PC-9 (cell line): Measurements from ENCODE around the gene FH. TPM values are rescaled to one million over a fixed set of nuclear protein-coding genes. Genes with fewer than 3 reads are reported as not detected.

Experiments
- BruUV-seq: library from RNA; stranded (reverse); fragments of 400-500 nt; replicated peaks from 2 replicates; lab custom pipeline; 2021; lab: Mats Ljungman, UMichigan
- CTCF ChIA-PET: fragments of 300-600 bp; sonication (Branson Sonifier 250); formaldehyde crosslinking; loops from one replicate; lab custom pipeline; 2022; ENCODE audit warnings: antibody characterized with exemption; lab: Charles Lee
- POLR2A ChIA-PET: fragments of 300-600 bp; sonication (Branson Sonifier 250); formaldehyde crosslinking; loops from one replicate; lab custom pipeline; 2022; ENCODE audit warnings: antibody characterized with exemption; ENCODE audit not compliant: unreplicated experiment; lab: Charles Lee
- DNase-seq, 2 experiments: peaks; one replicate each; pipeline versions ENCODE4 v3.0.0 to v3.0.0-alpha.2; 2015 to 2022; ENCODE audit warnings: mixed read lengths in 1 of 2
- H2AFZ ChIP-seq: fragments of 200-600 bp; sonication (generic); 2 replicates; pipeline ENCODE4 v1.8.1; 2017; ENCODE audit warnings: antibody characterized with exemption
- H3F3A ChIP-seq: fragments of 200-600 bp; sonication (generic); 2 replicates; pipeline ENCODE4 v1.8.1; 2017; ENCODE audit warnings: antibody characterized with exemption, mild to moderate bottlenecking, low read depth; ENCODE audit not compliant: insufficient read depth
- H3K27ac ChIP-seq: fragments of 200-600 bp; sonication (generic); 2 replicates; pipeline ENCODE4 v1.6.1; 2016; ENCODE audit warnings: mixed run types
- H3K27me3 ChIP-seq: fragments of 200-600 bp; sonication (generic); 2 replicates; pipeline ENCODE4 v1.6.1; 2016; ENCODE audit warnings: low read depth, mixed run types; ENCODE audit not compliant: insufficient read depth
- H3K36me3 ChIP-seq: fragments of 200-600 bp; sonication (generic); 2 replicates; pipeline ENCODE4 v1.6.1; 2016; ENCODE audit warnings: low read depth, mixed run types
- H3K4me1 ChIP-seq: fragments of 200-600 bp; sonication (generic); replicated peaks from 2 replicates; pipeline ENCODE4 v1.6.1; 2016; ENCODE audit warnings: mixed run types; ENCODE audit not compliant: insufficient read depth
- H3K4me2 ChIP-seq: fragments of 200-600 bp; sonication (generic); 2 replicates; pipeline ENCODE4 v1.6.1; 2017; ENCODE audit warnings: mixed run types
- H3K4me3 ChIP-seq: fragments of 200-600 bp; sonication (generic); 2 replicates; pipeline ENCODE4 v1.6.1; 2016; ENCODE audit warnings: mixed run types
- H3K79me2 ChIP-seq: fragments of 200-600 bp; sonication (generic); 2 replicates; pipeline ENCODE4 v1.6.1; 2017; ENCODE audit warnings: low read depth, mixed run types
- H3K9me2 ChIP-seq: fragments of 200-600 bp; sonication (generic); 2 replicates; pipeline ENCODE4 v1.8.1; 2017; ENCODE audit warnings: mild to moderate bottlenecking; ENCODE audit not compliant: insufficient read depth
- H3K9me3 ChIP-seq: fragments of 200-600 bp; sonication (generic); 2 replicates; pipeline ENCODE4 v1.8.1; 2016; ENCODE audit warnings: low read depth; ENCODE audit not compliant: insufficient read depth
- H4K20me1 ChIP-seq: fragments of 200-600 bp; sonication (generic); 2 replicates; pipeline ENCODE4 v1.8.1; 2017; ENCODE audit not compliant: insufficient read depth
- EZH2 ChIP-seq: fragments of 200-600 bp; sonication (generic); IDR thresholded peaks from 2 replicates; pipeline ENCODE4 v1.8.0; 2017; ENCODE audit warnings: antibody characterized with exemption, low read depth
- intact Hi-C: fragments of 100-400 bp; cut with micrococcal nuclease; formaldehyde crosslinking; loops from one replicate; pipeline ENCODE4 v1.10.0; 2022; ENCODE audit not compliant: unreplicated experiment
- total RNA-seq: library from RNA; stranded (reverse); gene quantifications from 2 replicates; pipeline ENCODE4 v1.2.3, GENCODE V29; 2021
- TF ChIP-seq, protein P1 (sequence below): fragments of 200-600 bp; sonication (generic); conservative IDR thresholded peaks from 2 replicates; pipeline ENCODE4 v1.6.1; 2017; ENCODE audit warnings: mixed run types, antibody characterized with exemption, mild to moderate bottlenecking, moderate library complexity

Gene FH
- total RNA-seq, 1 experiment from 2014 or later: 88.3 TPM

DNA sequence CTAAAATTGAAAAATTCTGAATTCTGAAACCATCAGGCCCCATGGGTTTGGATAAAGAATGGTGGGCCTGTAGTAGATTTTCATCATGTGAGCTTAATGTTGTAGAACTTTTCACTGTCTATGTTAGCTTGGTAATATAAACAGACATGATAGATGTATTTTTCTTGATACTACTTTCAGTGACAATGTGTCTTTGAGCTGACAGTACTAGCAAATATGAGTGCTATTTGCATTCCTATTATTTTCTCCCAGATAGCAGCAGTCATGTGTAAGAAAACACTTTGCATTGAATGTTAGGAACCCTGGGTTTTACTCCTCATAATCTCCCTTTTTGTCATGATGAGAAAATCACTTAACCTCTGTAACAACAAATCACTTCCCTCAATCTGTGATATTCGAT is 30.8 kb upstream of the FH start:
- Histone ChIP-seq H3K27me3 (no peaks in the 10 kb centered on the region), H3K36me3 (no peaks in the 10 kb centered on the region), H4K20me1 (no peaks in the 10 kb centered on the region), H3F3A (no peaks in the 10 kb centered on the region), H3K4me3 (no peak overlapping the region), H2AFZ (no peak overlapping the region), H3K9me2 (no peaks in the 10 kb centered on the region), H3K9me3 (no peaks in the 10 kb centered on the region), H3K4me2 (no peak overlapping the region), H3K4me1 (no peaks in the 10 kb centered on the region), H3K27ac (no peak overlapping the region), H3K79me2 (no peaks in the 10 kb centered on the region)
- no TSS peak for BruUV-seq
- POLR2A ChIA-PET: no interaction called here
- CTCF ChIA-PET: no interaction called here
- TF ChIP-seq EZH2: no peak
- TF ChIP-seq, protein P1, sequence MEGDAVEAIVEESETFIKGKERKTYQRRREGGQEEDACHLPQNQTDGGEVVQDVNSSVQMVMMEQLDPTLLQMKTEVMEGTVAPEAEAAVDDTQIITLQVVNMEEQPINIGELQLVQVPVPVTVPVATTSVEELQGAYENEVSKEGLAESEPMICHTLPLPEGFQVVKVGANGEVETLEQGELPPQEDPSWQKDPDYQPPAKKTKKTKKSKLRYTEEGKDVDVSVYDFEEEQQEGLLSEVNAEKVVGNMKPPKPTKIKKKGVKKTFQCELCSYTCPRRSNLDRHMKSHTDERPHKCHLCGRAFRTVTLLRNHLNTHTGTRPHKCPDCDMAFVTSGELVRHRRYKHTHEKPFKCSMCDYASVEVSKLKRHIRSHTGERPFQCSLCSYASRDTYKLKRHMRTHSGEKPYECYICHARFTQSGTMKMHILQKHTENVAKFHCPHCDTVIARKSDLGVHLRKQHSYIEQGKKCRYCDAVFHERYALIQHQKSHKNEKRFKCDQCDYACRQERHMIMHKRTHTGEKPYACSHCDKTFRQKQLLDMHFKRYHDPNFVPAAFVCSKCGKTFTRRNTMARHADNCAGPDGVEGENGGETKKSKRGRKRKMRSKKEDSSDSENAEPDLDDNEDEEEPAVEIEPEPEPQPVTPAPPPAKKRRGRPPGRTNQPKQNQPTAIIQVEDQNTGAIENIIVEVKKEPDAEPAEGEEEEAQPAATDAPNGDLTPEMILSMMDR: no peak
- no peak for DNase-seq
- intact Hi-C loops: no loop called here

DNA sequence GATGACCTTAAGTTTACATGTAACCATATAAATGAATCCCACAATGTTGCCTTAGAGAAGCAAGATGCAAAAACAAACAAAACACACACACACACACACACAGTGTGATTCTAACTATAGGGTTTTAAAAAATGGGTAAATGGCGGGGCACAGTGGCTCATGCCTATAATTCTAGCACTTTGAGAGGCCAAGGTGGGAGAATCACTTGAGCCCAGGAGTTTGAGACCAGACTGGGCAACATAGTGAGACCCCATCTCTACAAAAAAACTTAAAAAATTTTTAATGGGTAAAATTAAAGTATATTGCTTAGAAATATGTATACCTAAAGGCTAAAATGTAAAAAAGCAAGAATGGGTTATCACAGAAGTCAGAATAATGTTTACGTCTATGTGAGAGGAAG is 28.5 kb upstream of the FH start:
- no peaks in the 10 kb centered on the region; the same call in 1 of the 2 replicates for H3K9me2 ChIP-seq
- POLR2A ChIA-PET: no interaction called here
- no peak overlapping the region for H3K27ac ChIP-seq
- H3K4me3 ChIP-seq: no peak overlapping the region
- TF ChIP-seq, protein P1: no peak
- no peak for TF ChIP-seq EZH2
- H2AFZ ChIP-seq: no peak overlapping the region
- BruUV-seq: no TSS peak
- H3K4me2 ChIP-seq: no peak overlapping the region
- CTCF ChIA-PET: no interaction called here
- no peaks in the 10 kb centered on the region for H3K36me3 ChIP-seq
- H4K20me1 ChIP-seq: no peaks in the 10 kb centered on the region
- no peak for DNase-seq
- no peaks in the 10 kb centered on the region for H3K9me3 ChIP-seq
- no peaks in the 10 kb centered on the region for H3K27me3 ChIP-seq
- H3K79me2 ChIP-seq: no peaks in the 10 kb centered on the region
- H3F3A ChIP-seq: no peaks in the 10 kb centered on the region
- intact Hi-C loops: no loop called here
- H3K4me1 ChIP-seq: peaks cover 3% of the 10 kb centered on the region

DNA sequence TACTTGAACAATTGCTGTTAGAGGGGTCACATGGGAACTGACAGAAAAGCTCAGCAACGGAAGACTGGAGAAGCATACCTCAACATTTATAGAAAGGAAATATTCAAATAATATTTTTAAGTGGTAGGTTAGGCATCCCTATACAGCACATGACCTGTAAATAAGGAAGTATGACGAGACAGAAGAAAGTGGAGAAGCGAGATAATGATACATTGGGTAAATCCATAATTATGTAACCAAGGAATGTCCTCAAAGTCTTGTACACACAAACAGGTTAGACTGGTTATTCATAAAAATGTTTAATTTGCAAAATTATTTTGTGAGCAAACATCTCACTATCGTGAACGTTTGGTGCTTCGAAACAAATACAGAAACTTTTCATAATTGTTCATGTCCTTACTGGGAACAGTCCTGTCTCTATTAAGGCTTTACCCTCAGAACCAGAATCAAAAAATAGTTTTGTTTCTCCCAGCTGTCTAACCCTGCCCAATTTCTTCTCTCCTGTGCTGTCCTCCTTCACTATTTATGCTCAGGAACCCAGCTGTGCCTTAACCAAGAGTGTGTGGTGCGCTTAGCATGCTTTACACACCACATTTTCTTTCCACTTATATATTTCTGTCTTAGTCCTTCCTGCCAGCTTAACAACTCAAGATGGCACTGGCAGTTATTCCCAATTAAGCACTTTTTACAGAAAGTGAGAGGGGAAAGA is 22.8 kb upstream of the FH start:
- no peak overlapping the region for H2AFZ ChIP-seq
- peaks cover 3% of the 10 kb centered on the region; the same call in 1 of the 2 replicates for H3K9me3 ChIP-seq
- ChIA-PET CTCF (no interaction called here), POLR2A (no interaction called here)
- H3K4me2 ChIP-seq: peak overlapping the region; percentile 73
- intact Hi-C loops: loop anchor here (2.0 kb wide), 1 partner anchor 48 kb away; no protein-coding TSS in a partner anchor
- no peak for TF ChIP-seq EZH2
- TF ChIP-seq, protein P1: no peak
- no TSS peak for BruUV-seq
- H3K4me1 ChIP-seq: peaks cover 20% of the 10 kb centered on the region
- H3K27ac ChIP-seq: peak overlapping the region; percentile 72
- peak overlapping the region; percentile 43; the same call in 1 of the 2 replicates for H3K4me3 ChIP-seq
- H3K36me3 ChIP-seq: no peaks in the 10 kb centered on the region
- H3F3A ChIP-seq: peaks cover 10% of the 10 kb centered on the region; the same call in 1 of the 2 replicates
- H3K79me2 ChIP-seq: no peaks in the 10 kb centered on the region
- H4K20me1 ChIP-seq: no peaks in the 10 kb centered on the region
- H3K9me2 ChIP-seq: no peaks in the 10 kb centered on the region; the same call in 1 of the 2 replicates
- peak in 1 of 2 experiments; percentile 92 for DNase-seq
- H3K27me3 ChIP-seq: no peaks in the 10 kb centered on the region
